ENCODE data around the gene JTB.

DNA sequence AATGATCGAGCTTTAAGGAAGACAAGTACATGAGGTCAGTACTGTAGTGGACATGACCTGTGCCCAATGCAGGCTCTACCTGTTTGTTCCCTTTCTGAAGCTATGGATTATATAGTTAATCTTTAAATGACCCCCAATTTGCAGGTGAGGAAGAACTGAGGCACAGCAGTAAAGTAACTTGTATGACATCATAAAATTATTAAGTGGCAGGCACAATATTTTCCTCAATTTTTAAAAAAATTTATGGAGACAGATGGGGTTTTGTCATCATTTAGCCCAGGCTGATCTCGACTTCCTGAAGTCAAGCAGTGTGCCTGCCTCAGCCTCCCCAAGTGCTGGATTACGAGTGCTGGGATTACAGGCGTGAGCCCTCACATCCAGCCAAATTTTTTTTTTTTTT is 51.1 kb downstream of the JTB start:
- TF ChIP-seq RCOR1 (IDR thresholded peaks at IDR 0.05; ENCODE audit: low read length), result no peak
- TF ChIP-seq, protein P1, sequence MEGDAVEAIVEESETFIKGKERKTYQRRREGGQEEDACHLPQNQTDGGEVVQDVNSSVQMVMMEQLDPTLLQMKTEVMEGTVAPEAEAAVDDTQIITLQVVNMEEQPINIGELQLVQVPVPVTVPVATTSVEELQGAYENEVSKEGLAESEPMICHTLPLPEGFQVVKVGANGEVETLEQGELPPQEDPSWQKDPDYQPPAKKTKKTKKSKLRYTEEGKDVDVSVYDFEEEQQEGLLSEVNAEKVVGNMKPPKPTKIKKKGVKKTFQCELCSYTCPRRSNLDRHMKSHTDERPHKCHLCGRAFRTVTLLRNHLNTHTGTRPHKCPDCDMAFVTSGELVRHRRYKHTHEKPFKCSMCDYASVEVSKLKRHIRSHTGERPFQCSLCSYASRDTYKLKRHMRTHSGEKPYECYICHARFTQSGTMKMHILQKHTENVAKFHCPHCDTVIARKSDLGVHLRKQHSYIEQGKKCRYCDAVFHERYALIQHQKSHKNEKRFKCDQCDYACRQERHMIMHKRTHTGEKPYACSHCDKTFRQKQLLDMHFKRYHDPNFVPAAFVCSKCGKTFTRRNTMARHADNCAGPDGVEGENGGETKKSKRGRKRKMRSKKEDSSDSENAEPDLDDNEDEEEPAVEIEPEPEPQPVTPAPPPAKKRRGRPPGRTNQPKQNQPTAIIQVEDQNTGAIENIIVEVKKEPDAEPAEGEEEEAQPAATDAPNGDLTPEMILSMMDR (IDR thresholded peaks at IDR 0.05), result no peak
- TF ChIP-seq, protein P2, sequence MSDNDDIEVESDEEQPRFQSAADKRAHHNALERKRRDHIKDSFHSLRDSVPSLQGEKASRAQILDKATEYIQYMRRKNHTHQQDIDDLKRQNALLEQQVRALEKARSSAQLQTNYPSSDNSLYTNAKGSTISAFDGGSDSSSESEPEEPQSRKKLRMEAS (IDR thresholded peaks at IDR 0.05; ENCODE audit: low read depth), result no peak
